Peyer's patch (tissue), 4 donors: ENCODE data around the gene REXO5.

Experiments used
- CTCF ChIP-seq, 6 experiments: fragments of 450-650 bp in 4 of 6; fragments of 200-600 bp in 2 of 6; sonication (generic) in 1 of 6; IDR thresholded peaks; one replicate each; pipeline ENCODE4 v1.5.1; 2017 to 2019; ENCODE audit warnings: antibody characterized with exemption in 6 of 6, mild to moderate bottlenecking in 3 of 6, moderate library complexity in 1 of 6
- POLR2A ChIP-seq, 2 donors: fragments of 450-650 bp; IDR thresholded peaks; one replicate each; pipeline ENCODE4 v1.5.1; 2017; ENCODE audit warnings: antibody characterized with exemption in 2 of 2, mild to moderate bottlenecking in 2 of 2, moderate library complexity in 2 of 2

GRCh38 chr16:20899071-20899470, 92.7 kb downstream of the REXO5 start:
- TF ChIP-seq POLR2A (IDR thresholded peaks at IDR 0.05): no peak
- no peak for TF ChIP-seq CTCF (IDR thresholded peaks at IDR 0.05)
